ENCODE measurements around the gene CCR6. TPM values are rescaled to one million over a fixed set of nuclear protein-coding genes. Genes with fewer than 3 reads are reported as not detected.

CCR6 gene
- total RNA-seq, 1 experiment from 2014 or later, result not detected

DNA sequence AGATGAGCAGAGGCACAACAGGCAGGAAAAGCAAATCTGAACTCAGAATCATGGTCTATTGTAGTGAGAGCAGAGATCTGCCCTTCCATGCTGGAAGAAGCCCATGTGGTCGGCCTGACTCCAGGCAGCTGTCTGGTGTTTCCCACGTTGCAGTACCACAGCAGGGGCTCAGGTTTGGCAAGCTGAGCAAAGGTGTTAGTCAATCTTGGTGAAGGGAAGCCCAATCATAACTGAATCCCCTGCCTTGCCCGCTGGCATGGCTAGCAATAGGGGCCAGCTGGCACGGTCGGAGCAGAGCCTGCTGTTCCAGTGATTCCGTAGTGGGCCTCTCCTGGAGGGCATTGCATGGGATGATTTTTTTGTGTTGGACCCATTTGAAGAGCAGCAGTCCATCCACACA lies 17.8 kb upstream of the CCR6 start:
- Histone ChIP-seq H3K4me3 (ENCODE audit: low read depth, low read length) (no peak overlapping the region), H3K36me3 (ENCODE audit: control insufficient read depth, insufficient read depth, low read length) (no peaks in the 10 kb centered on the region), H3K9me3 (no peaks in the 10 kb centered on the region), H3K27me3 (replicated peaks; ENCODE audit: control insufficient read depth, insufficient read depth, low read length) (no peaks in the 10 kb centered on the region), H3K4me1 (no peaks in the 10 kb centered on the region)
- no peak for TF ChIP-seq CTCF (IDR thresholded peaks at IDR 0.05; ENCODE audit: insufficient read depth in 1 of 2, low read depth in 1 of 2, low read length in 1 of 2, severe bottlenecking in 1 of 2, unreplicated experiment in 1 of 2)
- no peak for DNase-seq
- no TSS peak for BruUV-seq (replicated peaks)
- Mint-ChIP-seq H3K27me3 (ENCODE audit: insufficient read depth, unreplicated experiment) (no peaks in the 10 kb centered on the region), H3K9me3 (ENCODE audit: unreplicated experiment) (no peaks in the 10 kb centered on the region), H3K36me3 (ENCODE audit: insufficient read depth, unreplicated experiment) (no peaks in the 10 kb centered on the region), H3K27ac (ENCODE audit: unreplicated experiment) (no peak overlapping the region), H3K4me1 (ENCODE audit: low read depth, unreplicated experiment) (no peaks in the 10 kb centered on the region), H3K4me3 (ENCODE audit: unreplicated experiment) (no peak overlapping the region)
- ChIA-PET POLR2A (no interaction called here), CTCF (no interaction called here)
- intact Hi-C loops (cut with micrococcal nuclease; ENCODE audit: unreplicated experiment), result no loop called here

DNA sequence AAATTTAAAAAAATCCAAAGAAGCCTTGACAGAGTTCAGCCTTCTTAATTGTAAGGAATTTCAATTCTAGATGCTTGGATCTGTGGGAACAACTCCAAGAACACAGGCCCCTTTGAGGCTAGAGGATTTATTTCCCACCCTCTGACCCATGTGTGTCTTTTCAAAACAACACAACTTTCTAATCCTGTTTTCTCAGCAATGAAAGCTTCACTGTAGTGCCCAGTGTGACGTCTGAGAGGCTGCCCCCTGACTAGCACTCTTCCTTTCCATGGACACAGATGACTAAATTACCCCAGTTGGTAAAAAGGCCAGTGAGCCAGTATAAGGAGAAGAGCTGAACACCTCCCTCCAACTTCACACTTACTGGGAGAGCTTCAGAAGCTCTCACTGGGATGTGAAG lies 16.5 kb upstream of the CCR6 start:
- no peak for TF ChIP-seq CTCF (IDR thresholded peaks at IDR 0.05; ENCODE audit: insufficient read depth in 1 of 2, low read depth in 1 of 2, low read length in 1 of 2, severe bottlenecking in 1 of 2, unreplicated experiment in 1 of 2)
- no peak overlapping the region for H3K4me3 Mint-ChIP-seq (ENCODE audit: unreplicated experiment)
- Histone ChIP-seq H3K36me3 (ENCODE audit: control insufficient read depth, insufficient read depth, low read length) (no peaks in the 10 kb centered on the region), H3K9me3 (no peaks in the 10 kb centered on the region), H3K4me3 (ENCODE audit: low read depth, low read length) (no peak overlapping the region), H3K27me3 (replicated peaks; ENCODE audit: control insufficient read depth, insufficient read depth, low read length) (no peaks in the 10 kb centered on the region), H3K4me1 (no peaks in the 10 kb centered on the region)
- no peak overlapping the region for H3K27ac Mint-ChIP-seq (ENCODE audit: unreplicated experiment)
- peaks cover under 1% of the 10 kb centered on the region for H3K27me3 Mint-ChIP-seq (ENCODE audit: insufficient read depth, unreplicated experiment)
- ChIA-PET CTCF (no interaction called here), POLR2A (no interaction called here)
- no peaks in the 10 kb centered on the region for H3K4me1 Mint-ChIP-seq (ENCODE audit: low read depth, unreplicated experiment)
- no peaks in the 10 kb centered on the region for H3K9me3 Mint-ChIP-seq (ENCODE audit: unreplicated experiment)
- no peak for DNase-seq
- no peaks in the 10 kb centered on the region for H3K36me3 Mint-ChIP-seq (ENCODE audit: insufficient read depth, unreplicated experiment)
- BruUV-seq (replicated peaks), result no TSS peak
- intact Hi-C loops (cut with micrococcal nuclease; ENCODE audit: unreplicated experiment), result no loop called here

GRCh38 chr6:167107787-167108186 lies 15.1 kb upstream of the CCR6 start:
- CTCF ChIA-PET, result no interaction called here
- Mint-ChIP-seq H3K9me3 (ENCODE audit: unreplicated experiment) (no peaks in the 10 kb centered on the region), H3K36me3 (ENCODE audit: insufficient read depth, unreplicated experiment) (no peaks in the 10 kb centered on the region), H3K4me3 (ENCODE audit: unreplicated experiment) (no peak overlapping the region), H3K27ac (ENCODE audit: unreplicated experiment) (no peak overlapping the region), H3K4me1 (ENCODE audit: low read depth, unreplicated experiment) (no peaks in the 10 kb centered on the region), H3K27me3 (ENCODE audit: insufficient read depth, unreplicated experiment) (peaks cover 10% of the 10 kb centered on the region)
- DNase-seq, result no peak
- no TSS peak for BruUV-seq (replicated peaks)
- intact Hi-C loops (cut with micrococcal nuclease; ENCODE audit: unreplicated experiment), result no loop called here
- no peak for TF ChIP-seq CTCF (IDR thresholded peaks at IDR 0.05; ENCODE audit: insufficient read depth in 1 of 2, low read depth in 1 of 2, low read length in 1 of 2, severe bottlenecking in 1 of 2, unreplicated experiment in 1 of 2)
- Histone ChIP-seq H3K9me3 (no peaks in the 10 kb centered on the region), H3K27me3 (replicated peaks; ENCODE audit: control insufficient read depth, insufficient read depth, low read length) (no peaks in the 10 kb centered on the region), H3K4me1 (no peaks in the 10 kb centered on the region), H3K4me3 (ENCODE audit: low read depth, low read length) (no peak overlapping the region), H3K36me3 (ENCODE audit: control insufficient read depth, insufficient read depth, low read length) (no peaks in the 10 kb centered on the region)
- POLR2A ChIA-PET, result no interaction called here

Data from Caco-2 (cell line).